Brain pericyte (primary cell): Measurements from ENCODE around the gene BRD1.

Experiments used
- DNase-seq: peaks from one replicate; pipeline ENCODE4 v3.0.0-alpha.2; 2012; ENCODE audit warnings: low read depth, low spot score

BRD1 gene

DNA sequence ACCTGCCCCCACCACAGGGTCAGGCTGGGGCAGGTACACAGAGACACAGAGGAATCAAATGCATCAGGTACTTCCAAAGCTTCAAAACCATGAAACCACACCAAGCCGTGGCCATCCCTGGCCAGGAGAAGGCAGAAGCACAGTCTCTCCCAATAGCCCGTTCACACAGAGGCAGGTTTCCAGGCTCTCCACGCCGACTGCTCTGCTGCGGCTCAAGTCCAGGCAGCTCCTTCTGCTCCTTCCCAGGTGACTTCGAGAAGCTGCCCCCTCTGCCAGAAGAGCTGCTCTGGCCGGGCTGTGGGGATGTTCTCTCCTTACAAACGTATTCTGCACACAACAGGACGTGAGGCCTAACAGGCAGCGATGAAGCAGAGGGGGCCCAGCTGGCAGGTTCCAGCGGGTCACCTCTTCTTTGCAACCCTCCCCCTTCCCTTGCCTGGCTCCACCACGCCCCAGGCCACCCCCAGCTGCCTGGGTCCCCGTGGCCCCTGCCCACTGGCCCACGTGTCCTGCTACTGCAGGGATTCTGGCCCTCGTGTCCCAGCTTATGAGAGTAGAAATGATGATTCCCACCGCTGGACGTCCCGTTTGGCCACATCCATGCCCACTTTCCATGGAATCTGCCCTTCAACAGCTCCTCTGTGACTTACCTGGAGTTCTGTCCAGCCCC is 26.1 kb downstream of the BRD1 start:
- DNase-seq, result no peak

DNA sequence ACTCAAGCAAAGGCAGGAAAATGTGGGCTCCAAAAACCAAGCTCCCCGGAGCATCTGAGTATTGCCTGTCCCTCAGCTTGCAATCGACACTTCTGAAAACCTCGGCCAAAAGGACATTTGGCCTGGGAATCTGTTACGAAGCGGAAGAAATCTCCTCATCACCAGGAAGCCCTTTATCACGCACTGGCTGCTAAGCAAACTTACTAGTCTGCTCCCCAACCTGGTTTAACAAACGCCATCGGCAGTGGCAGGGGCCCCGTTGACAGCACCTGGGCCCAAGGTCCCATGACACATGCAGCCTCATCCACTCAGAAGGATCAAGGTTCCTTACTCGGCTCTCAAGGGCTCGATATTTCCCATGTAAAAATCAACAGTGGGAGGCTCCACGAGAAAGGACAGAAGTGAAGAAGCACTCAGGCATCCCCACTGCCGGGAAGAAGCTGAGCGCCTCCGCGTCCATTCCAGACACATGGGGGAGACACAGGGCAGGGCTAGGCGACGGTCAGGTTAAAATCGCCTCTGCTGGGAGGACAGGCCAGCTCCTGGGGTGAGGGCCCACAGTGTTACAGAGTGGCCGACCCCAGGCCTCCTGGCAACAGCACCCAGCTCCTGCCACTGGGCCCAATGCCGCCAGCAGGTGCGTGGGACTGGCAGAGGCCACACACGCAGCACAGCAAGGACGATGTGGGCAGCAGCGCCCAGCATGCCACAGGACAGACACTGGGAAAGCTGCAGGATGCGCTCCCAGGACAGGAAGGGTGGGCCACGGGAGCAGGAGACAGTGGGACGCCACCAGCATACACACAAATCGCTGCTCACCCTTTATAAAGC is 27.1 kb downstream of the BRD1 start:
- DNase-seq, result no peak

DNA sequence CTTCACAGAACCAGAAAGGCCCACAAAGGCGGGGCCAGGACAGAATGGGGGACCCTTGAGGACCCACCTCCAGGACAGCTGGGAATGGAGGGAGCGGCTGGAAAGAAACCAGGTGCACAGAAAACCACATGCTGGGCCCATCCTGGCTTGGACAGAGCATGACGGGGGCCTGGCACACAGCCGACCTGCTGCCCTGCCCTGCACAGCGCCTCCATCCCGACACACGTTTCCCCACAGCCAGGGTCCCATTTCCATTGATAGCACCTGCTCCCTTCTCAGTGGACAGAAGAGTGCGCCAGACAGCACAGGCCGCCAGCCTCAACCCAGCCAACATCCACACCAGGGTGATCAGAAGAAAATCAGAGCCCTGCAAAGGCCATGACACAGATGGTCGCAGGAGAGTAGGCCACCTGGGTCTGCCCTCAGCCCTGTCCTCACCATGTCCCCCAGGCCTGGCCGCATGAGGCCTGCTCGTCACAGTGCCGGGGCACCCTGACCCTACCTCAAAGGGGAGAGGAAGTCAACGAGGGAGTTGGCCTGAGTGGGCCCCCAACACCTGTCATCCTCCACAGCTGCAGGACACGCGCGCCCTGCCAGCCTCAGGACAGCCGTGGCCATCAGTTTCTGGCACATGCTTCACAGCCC is 28.1 kb downstream of the BRD1 start:
- DNase-seq, result no peak

DNA sequence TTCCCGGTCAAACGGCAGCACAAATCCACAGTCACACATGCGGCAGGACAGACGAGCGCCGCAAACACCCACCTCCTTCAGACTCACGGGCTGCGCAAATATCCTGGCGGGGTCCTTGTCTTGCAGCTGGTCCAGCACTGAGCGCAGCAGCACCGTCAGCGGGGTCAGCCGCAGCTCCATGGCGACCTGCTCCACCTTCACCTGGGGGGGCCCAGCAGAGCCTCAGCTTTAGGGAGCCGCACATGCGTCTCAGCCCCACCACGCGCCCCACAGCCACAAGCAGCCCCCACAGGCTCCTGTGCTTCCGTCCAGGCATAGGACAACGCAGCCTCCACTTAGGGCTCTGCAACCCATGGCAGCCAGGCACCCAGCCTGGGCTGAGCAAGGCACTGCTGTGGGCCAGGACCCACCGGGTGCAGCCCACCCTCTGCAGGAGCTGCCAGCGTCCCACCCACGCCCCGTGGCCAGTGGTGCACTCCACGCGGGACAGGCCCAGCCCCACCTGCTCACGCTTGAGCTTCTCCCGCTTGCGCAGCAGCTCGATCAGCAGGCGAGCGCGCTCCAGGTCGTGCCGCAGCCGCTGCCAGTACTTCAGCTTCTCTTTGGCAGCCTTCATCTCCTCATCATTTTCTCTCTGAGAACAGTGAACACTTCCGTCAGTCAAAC is 29.1 kb downstream of the BRD1 start:
- DNase-seq, result no peak

DNA sequence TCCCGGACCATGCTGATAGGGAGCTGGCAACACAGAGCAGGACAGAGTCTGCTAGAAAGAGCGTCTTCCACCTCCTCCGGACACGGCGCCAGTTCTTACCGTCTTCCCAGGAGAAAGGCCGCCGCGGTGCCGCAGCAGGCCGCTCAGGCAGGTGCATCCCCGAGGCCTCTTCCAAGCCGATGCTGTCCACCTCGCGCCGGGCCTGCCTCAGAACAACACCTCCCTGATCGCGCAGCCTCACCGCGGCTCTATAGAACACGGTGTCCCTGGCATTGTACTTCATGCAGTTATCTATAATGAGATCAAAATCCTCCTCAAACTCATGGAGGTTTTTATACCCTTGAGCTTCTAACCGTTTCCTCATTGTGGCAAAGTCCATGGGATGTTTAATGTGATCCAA is 30.0 kb downstream of the BRD1 start:
- no peak for DNase-seq

DNA sequence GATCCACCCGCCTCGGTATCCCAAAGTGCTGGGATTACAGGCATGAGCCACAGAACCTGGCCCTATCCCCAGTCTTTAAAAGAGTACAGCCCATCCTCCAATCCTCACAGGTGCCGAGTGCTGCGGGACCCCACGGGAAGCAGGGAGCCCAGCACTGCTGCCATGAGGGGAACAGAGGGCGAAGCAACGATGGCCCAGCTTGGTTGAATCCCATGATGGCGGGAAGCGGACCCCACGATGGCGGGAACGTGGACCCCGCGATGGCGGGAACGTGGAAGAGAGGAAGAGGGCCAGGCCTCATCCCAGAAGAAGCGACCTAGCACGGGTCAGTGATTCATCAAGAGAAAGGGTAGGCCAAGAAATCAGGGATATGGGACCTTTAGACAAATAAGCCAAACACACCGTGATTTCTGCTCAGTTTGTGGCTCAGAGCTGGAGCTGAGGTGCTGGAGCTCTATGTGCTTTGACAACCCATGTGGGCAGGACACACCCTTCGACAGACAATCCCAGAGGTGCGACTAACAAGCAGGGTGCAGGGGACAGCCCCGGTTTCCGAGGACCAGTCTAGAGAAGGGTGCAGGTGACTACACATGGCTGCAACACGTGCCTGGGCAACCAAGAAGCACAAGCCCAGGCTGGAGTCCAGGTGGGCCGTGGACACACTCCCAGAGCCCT is 30.9 kb downstream of the BRD1 start:
- no peak for DNase-seq

DNA sequence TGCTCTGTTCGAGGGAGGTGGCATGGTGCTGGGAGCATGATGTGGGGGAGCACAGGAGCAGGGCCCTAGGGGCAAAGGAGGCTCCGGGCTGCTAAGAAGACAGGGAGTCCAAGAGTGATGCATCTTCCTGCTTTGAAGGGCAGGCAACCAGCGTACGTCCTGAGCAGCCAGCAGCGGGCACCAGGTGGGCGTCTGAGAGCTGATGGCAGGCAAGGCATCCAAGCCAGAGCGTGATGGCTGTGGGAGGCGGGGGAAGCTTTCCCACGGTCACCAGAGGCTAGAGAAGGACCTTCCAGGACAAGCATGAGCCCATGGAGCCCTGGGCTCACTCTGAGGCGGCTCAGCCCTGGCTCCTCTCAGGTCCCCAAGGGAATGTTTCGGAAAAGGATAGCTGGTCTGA is 32.2 kb downstream of the BRD1 start:
- DNase-seq, result no peak

DNA sequence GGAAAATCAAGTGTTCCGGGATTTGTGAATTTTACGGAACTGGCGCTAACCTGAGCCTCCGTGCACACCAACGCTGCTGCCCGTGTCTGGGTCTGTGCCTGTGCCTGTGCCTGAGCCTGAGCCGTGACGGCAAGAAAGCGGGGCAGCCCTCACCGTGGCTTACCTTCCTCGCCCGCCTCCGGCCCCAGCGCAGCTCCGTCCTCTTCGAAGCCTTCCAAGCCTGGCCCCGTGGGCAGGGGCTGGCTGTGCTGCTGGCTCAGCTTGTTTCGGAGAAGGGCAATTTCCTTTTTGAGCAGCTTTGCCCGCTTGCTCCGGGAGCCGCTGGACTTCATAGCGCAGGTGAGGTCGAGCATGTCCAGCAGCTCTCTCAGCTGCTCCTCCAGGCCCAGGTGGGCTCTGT is 33.8 kb downstream of the BRD1 start:
- no peak for DNase-seq

DNA sequence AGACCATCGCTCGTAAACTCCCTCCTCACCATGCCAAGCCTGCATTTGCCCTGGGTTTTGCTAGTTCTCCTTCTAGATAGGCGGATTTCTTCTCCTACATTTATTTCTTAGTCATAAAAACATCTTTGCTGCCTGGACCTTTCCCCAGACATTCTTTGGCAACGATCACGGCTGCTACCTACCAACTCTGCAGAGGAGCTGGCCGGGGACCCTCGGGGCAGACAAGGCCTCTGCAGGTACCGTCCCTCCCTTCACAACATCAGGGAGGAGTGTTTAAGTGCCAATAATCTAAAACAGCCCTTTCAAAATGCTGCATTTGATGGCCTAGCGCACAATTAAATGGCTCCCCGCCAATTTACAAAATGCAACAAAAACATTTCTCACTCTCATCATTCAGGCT is 34.4 kb downstream of the BRD1 start:
- DNase-seq, result no peak

DNA sequence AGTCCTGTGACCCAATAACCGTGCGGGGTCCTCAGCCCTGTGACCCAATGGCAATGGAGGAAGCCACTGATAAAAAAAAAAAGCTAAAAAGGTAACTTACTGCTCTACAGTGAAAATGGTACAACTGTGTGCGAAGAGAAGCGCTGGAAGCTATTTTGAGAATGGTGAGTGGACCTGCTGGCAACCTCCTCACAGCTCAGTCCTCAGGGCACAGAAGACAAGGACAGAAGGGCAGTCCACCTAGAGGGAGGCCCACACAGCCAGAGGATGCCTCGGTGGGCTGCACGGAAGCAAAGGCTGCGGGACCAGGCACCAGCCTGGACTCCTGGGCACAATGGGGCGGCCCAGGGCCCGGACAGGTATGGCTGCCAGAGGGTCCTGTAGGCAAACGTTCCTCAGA is 35.6 kb downstream of the BRD1 start:
- DNase-seq, result no peak

DNA sequence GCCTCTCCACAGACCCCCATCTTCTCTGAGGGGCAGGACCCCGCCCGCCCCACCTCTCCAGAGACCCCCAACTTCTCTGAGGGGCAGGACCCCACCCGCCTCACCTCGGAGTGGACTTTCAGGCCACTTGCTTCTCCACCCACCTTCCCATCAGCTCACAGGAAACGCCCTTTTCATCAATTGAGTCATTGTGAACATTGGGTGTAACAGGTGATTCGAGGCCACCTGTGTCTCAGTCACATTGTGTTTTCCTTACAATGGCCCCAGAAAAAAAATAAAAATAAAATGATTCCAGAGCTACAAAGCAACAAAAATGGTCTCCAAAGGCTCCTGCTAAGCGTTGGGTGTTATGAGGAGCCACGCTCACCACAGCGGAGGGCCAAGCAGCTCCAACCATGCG is 36.0 kb downstream of the BRD1 start:
- no peak for DNase-seq

DNA sequence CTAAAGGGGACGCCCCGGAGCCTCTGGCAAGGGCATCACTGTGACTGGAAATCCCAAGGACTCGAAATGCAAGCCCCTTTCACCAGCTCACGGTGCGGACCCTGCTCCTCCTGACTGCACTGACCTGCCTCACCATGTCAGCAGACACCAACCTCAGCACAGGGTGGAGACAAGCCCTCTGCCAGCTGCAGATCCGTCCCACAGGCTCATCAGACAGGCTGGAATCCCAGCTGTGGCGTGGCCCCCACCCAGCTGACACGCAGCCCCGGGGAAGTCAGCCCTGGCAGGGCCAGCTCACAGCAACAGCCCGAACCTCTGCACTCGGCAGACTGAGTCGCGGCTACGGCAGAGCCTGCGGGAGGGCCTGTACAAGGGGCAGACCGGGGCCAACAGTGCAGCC is 36.8 kb downstream of the BRD1 start:
- DNase-seq, result no peak

DNA sequence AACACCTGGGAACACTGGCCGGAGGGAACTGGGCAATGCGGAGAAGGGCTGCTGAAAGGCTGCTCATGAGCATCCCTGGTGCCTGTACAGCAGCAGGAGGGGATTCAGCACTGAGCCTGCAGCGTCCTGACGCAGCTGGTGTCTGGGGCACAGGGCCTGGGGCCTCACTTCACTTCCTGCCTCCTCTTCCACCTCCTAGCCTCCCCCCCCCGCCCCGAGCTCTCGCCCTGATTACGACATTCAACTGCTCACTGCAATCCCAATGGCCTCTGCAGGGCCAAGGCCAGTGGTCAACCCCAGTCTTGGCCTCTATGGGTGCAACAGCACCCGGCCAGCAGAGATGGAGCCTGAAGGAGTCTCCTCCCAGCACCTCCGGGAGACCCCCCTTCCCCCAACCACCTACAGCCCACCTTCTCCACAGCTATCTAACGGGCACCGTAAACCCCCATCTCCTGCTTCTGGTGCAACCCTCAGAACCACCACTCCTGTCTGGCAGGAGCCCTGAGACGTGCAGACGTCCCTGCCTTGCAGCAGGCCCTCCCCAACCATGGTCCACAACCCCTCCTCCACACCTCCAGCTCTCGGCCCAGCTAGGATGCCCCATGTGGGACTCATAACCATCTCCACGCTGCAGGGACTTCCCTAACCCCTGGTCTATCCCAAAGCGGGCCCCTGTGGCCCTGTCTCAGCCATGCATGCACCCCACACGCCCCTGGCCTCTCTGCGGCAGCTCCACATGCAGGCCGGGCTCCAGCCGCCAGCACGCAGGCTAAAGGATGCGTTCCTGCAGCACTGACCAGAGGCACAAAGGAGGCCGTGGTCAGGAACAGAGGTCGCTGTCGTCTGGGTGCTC is 38.2 kb downstream of the BRD1 start:
- no peak for DNase-seq

DNA sequence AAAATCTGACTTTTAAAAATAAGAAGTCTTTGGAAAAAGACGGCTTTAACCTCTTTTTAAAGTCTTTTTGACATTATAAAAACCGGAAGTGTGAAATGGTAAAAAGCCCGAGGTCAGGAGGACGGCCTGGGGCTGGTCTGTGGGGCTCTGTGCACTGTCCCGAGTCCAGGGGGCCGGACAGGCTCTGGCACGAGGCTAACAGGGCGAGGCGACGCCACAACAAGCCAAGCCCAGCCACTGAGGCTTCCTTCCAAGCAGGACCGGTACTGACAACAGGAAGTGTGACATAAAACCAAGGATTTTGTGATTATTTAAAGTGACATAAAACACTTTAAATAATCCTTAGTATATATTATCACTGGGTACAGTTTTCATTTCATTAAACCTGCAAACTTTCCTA is 39.2 kb downstream of the BRD1 start:
- DNase-seq, result no peak

DNA sequence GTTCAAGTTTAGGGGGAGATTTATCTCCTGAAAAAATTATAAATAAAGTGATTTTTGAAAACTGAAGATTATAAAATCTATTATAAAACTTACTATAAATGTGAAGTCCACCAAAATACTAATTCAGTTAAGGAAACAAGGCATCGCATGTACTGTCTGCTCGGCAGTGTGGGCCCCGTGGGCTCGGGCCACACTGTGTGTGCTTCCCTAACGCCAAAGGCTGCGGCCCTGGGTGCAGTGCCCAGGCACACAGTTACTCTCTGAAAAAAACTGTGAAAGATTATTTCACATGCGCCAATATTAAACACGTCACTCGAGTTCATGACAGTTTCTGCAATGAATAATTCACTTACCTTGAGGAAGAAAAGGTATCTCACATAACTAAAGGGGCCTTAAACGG is 39.8 kb downstream of the BRD1 start:
- DNase-seq, result no peak

DNA sequence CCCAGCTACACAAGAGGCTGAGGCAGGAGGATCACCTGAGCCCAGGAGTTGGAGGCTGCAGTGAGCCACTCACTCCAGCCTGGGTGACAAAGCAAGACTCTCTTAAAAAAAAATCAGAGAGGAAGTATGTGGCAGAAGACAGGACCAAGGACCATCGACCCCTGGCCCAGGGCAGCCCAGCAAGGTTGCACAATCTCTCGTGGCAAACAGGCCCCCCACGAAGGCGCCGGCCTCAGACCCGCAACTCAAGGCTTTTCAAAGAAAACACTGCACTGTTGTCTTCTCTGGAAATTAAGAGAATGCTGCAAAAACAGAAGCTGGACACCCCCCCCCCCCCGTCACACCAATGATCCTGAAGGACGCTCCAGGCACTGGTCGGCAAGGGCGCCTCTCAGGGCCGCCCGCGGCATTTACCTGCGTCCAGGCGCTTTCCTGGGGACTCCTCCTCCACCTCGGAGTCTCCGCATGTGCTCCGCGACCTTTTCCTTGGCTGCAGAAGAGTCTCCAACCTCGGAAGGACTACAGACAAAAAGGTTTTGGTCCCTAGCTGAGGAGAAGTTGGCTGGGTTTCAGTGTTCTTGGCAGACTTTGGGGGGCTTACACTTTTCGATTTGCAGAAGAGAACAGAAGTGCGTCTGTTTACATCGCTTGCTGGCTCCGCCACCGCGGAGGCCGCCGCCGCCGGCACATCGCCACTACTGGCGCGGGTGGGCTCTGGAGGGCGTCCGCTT is 40.5 kb downstream of the BRD1 start:
- no peak for DNase-seq

DNA sequence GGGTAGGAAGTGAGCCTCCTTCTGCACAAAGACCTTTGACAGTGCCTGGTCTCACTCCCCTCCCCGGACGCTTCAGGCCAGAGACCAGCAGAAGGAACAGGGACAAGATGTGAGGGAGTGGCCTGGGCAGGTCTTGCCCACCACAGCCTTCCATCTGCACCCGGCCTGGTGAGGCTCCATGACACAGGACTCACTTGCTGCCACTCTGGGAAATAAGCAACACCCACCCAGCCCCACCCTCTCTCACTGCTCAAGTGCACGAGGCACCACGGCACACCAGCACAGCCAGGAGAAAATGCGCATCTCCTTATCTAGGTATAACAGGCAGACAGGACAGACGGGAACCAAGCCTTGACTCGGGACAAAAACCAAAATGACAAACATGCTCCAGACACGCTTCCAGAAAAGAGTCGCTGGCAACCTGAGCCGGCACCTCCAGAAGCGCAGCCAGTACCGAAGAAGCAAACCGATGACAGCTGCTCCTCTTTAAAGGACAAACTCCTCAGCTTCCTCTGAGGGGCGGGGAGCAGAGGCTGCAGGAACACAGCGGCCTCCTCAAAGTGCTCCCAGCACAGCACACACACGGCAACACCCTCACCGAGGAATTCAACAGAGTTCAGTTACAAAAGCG is 41.7 kb downstream of the BRD1 start:
- no peak for DNase-seq

DNA sequence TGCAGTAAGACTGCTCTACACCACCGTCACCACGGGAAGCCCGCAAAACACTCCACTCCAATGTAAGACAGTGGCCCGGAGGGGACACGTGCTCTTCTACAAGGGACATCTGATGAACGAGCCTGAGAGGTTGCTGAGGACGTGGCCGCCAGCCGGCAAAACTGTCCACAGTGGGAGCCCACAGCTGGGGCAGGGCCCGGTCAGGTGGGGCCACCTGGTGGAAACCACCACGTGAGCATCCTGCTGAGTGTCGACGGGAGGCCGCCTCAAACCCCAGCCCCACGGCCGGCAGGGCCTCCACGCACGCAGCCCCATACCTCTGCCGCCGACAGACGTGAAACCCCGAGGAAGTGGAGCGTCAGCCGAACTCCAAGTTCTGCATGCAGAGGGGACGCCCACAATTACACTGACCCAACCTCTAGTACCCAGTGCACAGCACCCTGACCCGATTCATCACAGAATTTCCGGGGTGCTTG is 42.6 kb downstream of the BRD1 start:
- no peak for DNase-seq

DNA sequence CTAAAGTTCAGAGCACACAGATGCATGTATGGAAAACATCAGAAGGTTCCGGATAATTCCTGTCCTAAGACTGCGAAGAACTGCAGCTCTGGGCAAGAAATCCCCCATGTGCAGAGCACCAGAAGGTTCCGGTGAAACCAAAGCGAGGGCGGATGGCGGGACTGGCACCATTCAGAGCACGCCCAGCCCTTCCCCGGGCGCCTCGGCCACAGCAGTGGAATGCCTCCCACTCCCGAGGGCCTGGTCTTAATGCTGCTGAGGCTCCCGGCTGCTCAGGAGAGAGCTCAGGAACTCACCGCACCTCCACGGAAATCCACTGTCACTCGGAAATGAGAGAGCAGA is 43.1 kb downstream of the BRD1 start:
- DNase-seq, result no peak
